HCT116 (cell line): ENCODE results near the gene NEUROD2. TPM values are rescaled to one million over a fixed set of nuclear protein-coding genes. Genes with fewer than 3 reads are reported as not detected.

Experiments used
- ATAC-seq: fragments of 200-7000 bp; cut with Tn5 transposase; 2 replicates; pipeline ENCODE4 v1.9.1; 2020; ENCODE audit warnings: mild to moderate bottlenecking, moderate library complexity
- BruUV-seq: library from RNA; stranded (reverse); fragments of 400-500 nt; replicated peaks from 2 replicates; lab custom pipeline; 2021; lab: Mats Ljungman, UMichigan
- CTCF ChIA-PET: fragments of 300-600 bp; sonication (Branson Sonifier 250); formaldehyde crosslinking; loops from one replicate; lab custom pipeline; 2021; ENCODE audit warnings: antibody characterized with exemption; lab: Charles Lee
- POLR2A ChIA-PET: fragments of 300-600, 350-600 bp; sonication (Branson Sonifier 250); formaldehyde crosslinking; loops from one replicate; lab custom pipeline; 2021; ENCODE audit warnings: antibody characterized with exemption; lab: Charles Lee
- RAD21 ChIA-PET, 2 experiments: fragments of 300-600 bp; sonication (Branson Sonifier 250); formaldehyde crosslinking; loops; one replicate each; lab custom pipeline; 2023; ENCODE audit warnings: low total read pairs in 2 of 2; ENCODE audit not compliant: uncharacterized antibody in 2 of 2, unreplicated experiment in 2 of 2, low non-redundant PET in 1 of 2; lab: Charles Lee
- DNase-seq: peaks from one replicate; pipeline ENCODE4 v3.0.0-alpha.2; 2010; ENCODE audit warnings: low read depth, low spot score
- H2AFZ ChIP-seq: fragments of 200-600 bp; shearing (Covaris generic), sonication (generic); 2 replicates; pipeline ENCODE4 v1.6.1; 2017; ENCODE audit warnings: low read depth, mixed run types, mixed read lengths, antibody characterized with exemption, low read length; ENCODE audit not compliant: poor library complexity, severe bottlenecking
- H3K27ac ChIP-seq: 2 replicates; pipeline ENCODE4 v1.5.1; 2012; ENCODE audit warnings: low read depth, low read length
- H3K27me3 ChIP-seq: fragments of 200-600 bp; sonication (generic); 2 replicates; pipeline ENCODE4 v1.6.1; 2016; ENCODE audit warnings: mixed run types, low read length, mixed read lengths; ENCODE audit not compliant: insufficient read depth
- H3K36me3 ChIP-seq, 2 experiments: fragments of 200-500 bp in 1 of 2; fragments of 200-600 bp in 1 of 2; sonication (Bioruptor generic) in 1 of 2; sonication (generic) in 1 of 2; 2 replicates each; pipeline versions ENCODE4 v1.5.1 to v1.6.1; 2014 to 2016; ENCODE audit warnings: low read length in 2 of 2, inconsistent platforms in 1 of 2, mixed read lengths in 1 of 2, mixed run types in 1 of 2; ENCODE audit not compliant: insufficient read depth in 2 of 2, control insufficient read depth in 1 of 2
- H3K4me1 ChIP-seq, 2 experiments: fragments of 200-600 bp in 1 of 2; sonication (generic) in 1 of 2; 2 replicates each; pipeline versions ENCODE4 v1.5.1 to v1.6.1; 2012 to 2017; ENCODE audit warnings: low read length in 2 of 2, inconsistent platforms in 1 of 2, mild to moderate bottlenecking in 1 of 2, mixed read lengths in 1 of 2, mixed run types in 1 of 2, moderate library complexity in 1 of 2; ENCODE audit not compliant: insufficient read depth in 2 of 2, control insufficient read depth in 1 of 2
- H3K4me2 ChIP-seq: fragments of 200-600 bp; sonication (generic); 2 replicates; pipeline ENCODE4 v1.6.1; 2017; ENCODE audit warnings: mixed run types, low read length, mixed read lengths
- H3K4me3 ChIP-seq, 2 experiments: fragments of 200-600 bp in 1 of 2; sonication (generic) in 1 of 2; replicated peaks in 1 of 2; 2 replicates each; pipeline ENCODE4 v1.5.1; 2011 to 2016; ENCODE audit warnings: low read length in 2 of 2, control low read depth in 1 of 2, low read depth in 1 of 2, mild to moderate bottlenecking in 1 of 2, mixed read lengths in 1 of 2, mixed run types in 1 of 2
- H3K79me2 ChIP-seq: fragments of 200-600 bp; sonication (generic); 2 replicates; pipeline ENCODE4 v1.6.1; 2017; ENCODE audit warnings: mild to moderate bottlenecking, mixed run types, low read length, moderate library complexity, mixed read lengths; ENCODE audit not compliant: insufficient read depth
- H3K9ac ChIP-seq: fragments of 200-600 bp; sonication (generic); 2 replicates; pipeline ENCODE4 v1.6.1; 2016; ENCODE audit warnings: low read length, mixed read lengths
- H3K9me2 ChIP-seq: fragments of 200-600 bp; sonication (generic), shearing (Covaris generic); 2 replicates; pipeline ENCODE4 v1.6.1; 2017; ENCODE audit warnings: mixed run types, mild to moderate bottlenecking, moderate library complexity; ENCODE audit not compliant: insufficient read depth
- H3K9me3 ChIP-seq, 2 experiments: fragments of 200-500 bp in 1 of 2; fragments of 200-600 bp in 1 of 2; sonication (Bioruptor generic) in 1 of 2; sonication (generic) in 1 of 2; 2 replicates each; pipeline ENCODE4 v1.6.1; 2014 to 2017; ENCODE audit warnings: low read length in 2 of 2, mixed read lengths in 2 of 2, inconsistent platforms in 1 of 2, low read depth in 1 of 2, mild to moderate bottlenecking in 1 of 2, mixed run types in 1 of 2, moderate library complexity in 1 of 2; ENCODE audit not compliant: control insufficient read depth in 1 of 2, insufficient read depth in 1 of 2
- H4K20me1 ChIP-seq: fragments of 200-600 bp; sonication (generic), shearing (Covaris generic); 2 replicates; pipeline ENCODE4 v1.6.1; 2017; ENCODE audit warnings: mixed run types, mild to moderate bottlenecking, moderate library complexity; ENCODE audit not compliant: insufficient read depth
- CBX3 ChIP-seq: IDR thresholded peaks from 2 replicates; pipeline ENCODE4 v1.6.1; 2012; ENCODE audit warnings: low read depth
- CTCF ChIP-seq, 3 experiments: fragments of 200-600 bp in 1 of 3; sonication (generic) in 1 of 3; IDR thresholded peaks in 2 of 3; conservative IDR thresholded peaks in 1 of 3; 2 replicates each; pipeline ENCODE4 v1.5.1; 2012 to 2017; ENCODE audit warnings: low read depth in 2 of 3, low read length in 2 of 3, antibody characterized with exemption in 1 of 3, borderline replicate concordance in 1 of 3, control low read depth in 1 of 3, mild to moderate bottlenecking in 1 of 3, mixed read lengths in 1 of 3, mixed run types in 1 of 3, moderate library complexity in 1 of 3; ENCODE audit not compliant: insufficient read depth in 1 of 3
- EZH2 ChIP-seq: fragments of 200-600 bp; sonication (generic); IDR thresholded peaks from 2 replicates; pipeline ENCODE4 v1.6.1; 2017; ENCODE audit warnings: antibody characterized with exemption, mixed run types
- EZH2phosphoT487 ChIP-seq: fragments of 200-600 bp; IDR thresholded peaks from 2 replicates; pipeline ENCODE4 v1.6.1; 2018; ENCODE audit warnings: antibody characterized with exemption, borderline replicate concordance
- FOSL1 ChIP-seq: IDR thresholded peaks from 2 replicates; pipeline ENCODE4 v1.6.1; 2012; ENCODE audit warnings: low read depth
- JUND ChIP-seq: IDR thresholded peaks from 2 replicates; pipeline ENCODE4 v1.6.1; 2012
- MAX ChIP-seq: IDR thresholded peaks from 2 replicates; pipeline ENCODE4 v1.6.1; 2012
- POLR2AphosphoS5 ChIP-seq: IDR thresholded peaks from 2 replicates; pipeline ENCODE4 v1.6.1; 2011; ENCODE audit warnings: mild to moderate bottlenecking, low read depth, low read length, moderate library complexity
- RAD21 ChIP-seq: IDR thresholded peaks from 2 replicates; pipeline ENCODE4 v1.6.1; 2012; ENCODE audit warnings: low read depth, mild to moderate bottlenecking
- SIN3A ChIP-seq: IDR thresholded peaks from 2 replicates; pipeline ENCODE4 v1.6.1; 2012; ENCODE audit warnings: low read depth
- SP1 ChIP-seq: IDR thresholded peaks from 2 replicates; pipeline ENCODE4 v1.6.1; 2012; ENCODE audit warnings: low read depth
- TCF7L2 ChIP-seq: IDR thresholded peaks from 2 replicates; pipeline ENCODE4 v1.7.0; 2011; ENCODE audit warnings: borderline replicate concordance, inconsistent platforms; ENCODE audit not compliant: insufficient read depth, insufficient read length; ENCODE audit errors: extremely low read depth
- ZBTB33 ChIP-seq: IDR thresholded peaks from 2 replicates; pipeline ENCODE4 v1.6.1; 2011; ENCODE audit warnings: mild to moderate bottlenecking, low read length, moderate library complexity; ENCODE audit not compliant: insufficient replicate concordance; ENCODE audit errors: extremely low read depth
- ZFX ChIP-seq: fragments of 450-650 bp; IDR thresholded peaks from 2 replicates; pipeline ENCODE4 v1.6.1; 2017
- ZNF274 ChIP-seq: fragments of 200-500 bp; sonication (Bioruptor generic); IDR thresholded peaks from 2 replicates; pipeline ENCODE4 v1.6.1; 2014; ENCODE audit warnings: mild to moderate bottlenecking, low read depth, low read length, inconsistent platforms
- intact Hi-C: fragments of 100-400 bp; cut with micrococcal nuclease; formaldehyde crosslinking; loops from 2 replicates; pipeline ENCODE4 v1.10.0; 2022
- total RNA-seq: library from RNA; stranded (reverse); gene quantifications from one replicate; pipeline ENCODE4 v1.2.1, GENCODE V29; 2021; ENCODE audit not compliant: unreplicated experiment

NEUROD2 gene
- total RNA-seq, 1 experiment from 2014 or later, result not detected

GRCh38 chr17:39634384-39634871 lies 26.7 kb upstream of the NEUROD2 start:
- no peak for TF ChIP-seq SIN3A
- peak; percentile 64 to 97 (median 83); a peak in 5 of 6 replicates for TF ChIP-seq CTCF (IDR thresholded peaks at IDR 0.05 in 2 of 3, conservative IDR thresholded peaks at IDR 0.05 in 1 of 3; ENCODE audit: borderline replicate concordance in 1 of 3, insufficient read depth in 1 of 3, low read depth in 2 of 3, low read length in 2 of 3)
- intact Hi-C loops, result loop anchor here (2.0 kb wide), 1 partner anchor 40 kb away; no protein-coding TSS in a partner anchor
- ATAC-seq, result no peak
- RAD21 ChIA-PET, result interaction anchor here (1.1 to 2.2 kb wide), 4 partner anchors 11 to 16 kb away, joined by 3 to 12 read pairs (median 4); no protein-coding TSS in a partner anchor
- Histone ChIP-seq H3K27me3 (no peaks in the 10 kb centered on the region), H3K4me3 (no peak overlapping the region), H3K79me2 (peaks cover 23% of the 10 kb centered on the region), H3K9me3 (no peaks in the 10 kb centered on the region), H3K36me3 (no peaks in the 10 kb centered on the region), H3K27ac (no peak overlapping the region), H3K9me2 (no peaks in the 10 kb centered on the region), H3K4me1 (peaks cover 60 to 78% of the 10 kb centered on the region in 2 experiments), H3K4me2 (peak overlapping the region; percentile 36; the same call in 1 of the 2 replicates), H3K9ac (no peak overlapping the region), H4K20me1 (no peaks in the 10 kb centered on the region), H2AFZ (no peak overlapping the region)
- no TSS peak for BruUV-seq
- DNase-seq, result no peak
- POLR2A ChIA-PET, result interaction anchor here (0.6 kb wide), 1 partner anchor 87 kb away, joined by 4 read pairs; no protein-coding TSS in a partner anchor
- CTCF ChIA-PET, result interaction anchor here (1.0 to 8.3 kb wide), 5 partner anchors 9 to 38 kb away, joined by 3 to 157 read pairs (median 8); no protein-coding TSS in a partner anchor

- H3K36me3 ChIP-seq, result no peaks in the 10 kb centered on the region
- intact Hi-C loops, result loop anchor here (2.0 kb wide), 1 partner anchor 41 kb away; no protein-coding TSS in a partner anchor
- ChIA-PET RAD21 (interaction anchor here (1.7 to 2.2 kb wide), 3 partner anchors 10 to 12 kb away, joined by 5 to 12 read pairs (median 7); no protein-coding TSS in a partner anchor), POLR2A (no interaction called here), CTCF (interaction anchor here (1.4 to 8.3 kb wide), 5 partner anchors 11 to 86 kb away, joined by 4 to 157 read pairs (median 8); no protein-coding TSS in a partner anchor)
- no peak overlapping the region for H3K9ac ChIP-seq
- DNase-seq (no peak), ATAC-seq (no peak)
- peaks cover 60 to 83% of the 10 kb centered on the region in 2 experiments for H3K4me1 ChIP-seq
- no peaks in the 10 kb centered on the region for H3K9me2 ChIP-seq
- no peaks in the 10 kb centered on the region for H3K9me3 ChIP-seq
- peak overlapping the region; percentile 51; the same call in 1 of the 2 replicates for H3K27ac ChIP-seq
- no peak overlapping the region for H2AFZ ChIP-seq
- no TSS peak for BruUV-seq
- H4K20me1 ChIP-seq, result no peaks in the 10 kb centered on the region
- H3K4me2 ChIP-seq, result peak overlapping the region; percentile 67; the same call in 1 of the 2 replicates
- H3K4me3 ChIP-seq, result no peak overlapping the region
- no peaks in the 10 kb centered on the region for H3K27me3 ChIP-seq
- peaks cover 15% of the 10 kb centered on the region for H3K79me2 ChIP-seq
- no peak for TF ChIP-seq CBX3
- no peak for TF ChIP-seq SP1
- TF ChIP-seq RAD21, result no peak
- no peak for TF ChIP-seq FOSL1
- TF ChIP-seq EZH2, result no peak
- no peak for TF ChIP-seq ZBTB33
- no peak for TF ChIP-seq TCF7L2
- no peak for TF ChIP-seq ZFX
- TF ChIP-seq POLR2AphosphoS5, result no peak
- no peak for TF ChIP-seq JUND
- TF ChIP-seq SIN3A, result no peak
- no peak for TF ChIP-seq EZH2phosphoT487
- TF ChIP-seq ZNF274, result no peak
- no peak for TF ChIP-seq MAX
Measured at GRCh38 chr17:39633570-39634183, 26.0 kb upstream of the NEUROD2 start.
